GM18511 (cell line): ENCODE data around the gene ZFAND5.

Experiments
- ATAC-seq: cut with Tn5 transposase; IDR thresholded peaks from one replicate; pipeline ENCODE4 v1.9.1; 2021; ENCODE audit warnings: mild to moderate bottlenecking, moderate library complexity; ENCODE audit not compliant: unreplicated experiment

Gene ZFAND5

GRCh38 chr9:72326641-72327040 lies 38.4 kb downstream of the ZFAND5 start:
- ATAC-seq, result no peak

DNA sequence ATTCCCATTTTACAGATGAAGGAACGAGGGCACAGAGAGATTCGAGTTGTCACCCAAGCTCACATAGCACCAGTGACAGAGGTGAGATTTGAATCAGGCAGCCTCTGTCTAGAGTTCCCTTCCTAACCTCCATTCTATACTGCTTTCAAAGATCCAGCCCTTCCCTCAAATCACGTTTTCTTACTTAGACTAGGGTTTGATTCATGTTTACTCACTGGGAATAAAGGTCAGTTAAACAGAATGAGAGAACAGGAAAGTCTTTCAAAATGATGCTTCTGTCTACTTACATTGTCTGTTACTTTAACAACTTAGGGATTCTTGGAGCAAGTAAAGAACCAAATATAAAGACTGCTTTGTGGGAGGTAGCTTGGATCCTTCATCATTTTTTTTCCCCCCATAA lies 40.0 kb downstream of the ZFAND5 start:
- ATAC-seq, result no peak

- ATAC-seq, result no peak
These were observed 42.3 kb downstream of the ZFAND5 start for GRCh38 chr9:72322678-72323077.

DNA sequence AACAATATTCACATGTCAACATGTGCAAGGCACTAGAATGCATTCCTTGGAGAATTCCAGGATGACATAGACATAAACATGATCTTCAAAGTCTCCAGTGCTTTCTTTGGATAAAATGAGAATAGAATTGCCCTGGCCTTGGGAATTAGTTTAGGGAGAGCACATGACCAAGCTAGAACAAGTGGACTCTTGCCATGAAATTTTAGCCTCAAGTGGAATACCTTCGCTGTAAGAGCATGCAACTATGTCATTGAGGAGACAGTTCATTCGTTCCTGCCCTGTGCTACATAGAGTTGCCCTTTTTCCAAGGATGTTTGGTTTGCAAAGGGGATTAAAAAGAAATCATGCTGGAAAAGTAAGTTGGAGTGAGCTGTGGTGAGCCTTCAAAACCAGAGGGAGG lies 42.7 kb downstream of the ZFAND5 start:
- ATAC-seq, result no peak

GRCh38 chr9:72315510-72316311 lies 49.3 kb downstream of the ZFAND5 start:
- ATAC-seq, result no peak

DNA sequence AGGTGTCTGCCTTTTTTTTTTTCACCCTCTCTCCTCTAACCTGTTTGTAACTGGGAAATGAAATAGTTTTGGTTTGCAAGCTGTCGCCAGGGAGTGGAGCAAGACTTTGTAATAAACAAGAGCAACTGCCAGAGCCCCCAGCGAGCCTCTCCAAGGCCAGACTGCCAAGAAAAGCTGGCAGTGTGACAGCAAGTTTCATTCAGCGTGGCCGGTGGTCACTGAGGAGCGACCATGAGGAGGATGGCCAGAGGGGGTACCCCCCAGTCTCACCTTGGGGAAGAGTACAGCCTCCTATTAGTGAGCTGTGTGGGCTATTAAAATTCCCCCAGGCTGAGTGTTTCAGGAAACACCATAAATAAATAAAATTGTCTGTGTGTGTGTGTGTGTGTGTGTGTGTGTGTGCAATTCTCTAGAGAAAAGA lies 49.9 kb downstream of the ZFAND5 start:
- no peak for ATAC-seq

DNA sequence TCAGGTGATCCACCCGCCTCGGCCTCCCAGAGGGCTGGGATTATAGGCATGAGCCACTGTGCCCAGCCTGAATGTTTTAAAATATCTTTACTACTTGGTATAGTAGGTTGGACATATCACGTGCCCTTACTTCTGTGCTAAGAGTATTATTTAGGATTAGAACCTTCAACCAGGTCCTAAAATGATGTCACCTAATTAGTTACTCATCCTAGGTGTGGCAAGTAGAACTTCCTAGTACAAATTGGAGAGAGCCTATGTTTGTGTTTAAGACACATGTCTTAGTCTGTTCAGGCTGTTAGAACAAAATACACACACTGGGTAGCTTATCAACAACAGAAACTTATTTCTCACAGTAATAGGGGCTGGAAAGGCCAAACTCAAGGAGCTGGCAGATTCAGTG lies 51.5 kb downstream of the ZFAND5 start:
- ATAC-seq, result no peak

DNA sequence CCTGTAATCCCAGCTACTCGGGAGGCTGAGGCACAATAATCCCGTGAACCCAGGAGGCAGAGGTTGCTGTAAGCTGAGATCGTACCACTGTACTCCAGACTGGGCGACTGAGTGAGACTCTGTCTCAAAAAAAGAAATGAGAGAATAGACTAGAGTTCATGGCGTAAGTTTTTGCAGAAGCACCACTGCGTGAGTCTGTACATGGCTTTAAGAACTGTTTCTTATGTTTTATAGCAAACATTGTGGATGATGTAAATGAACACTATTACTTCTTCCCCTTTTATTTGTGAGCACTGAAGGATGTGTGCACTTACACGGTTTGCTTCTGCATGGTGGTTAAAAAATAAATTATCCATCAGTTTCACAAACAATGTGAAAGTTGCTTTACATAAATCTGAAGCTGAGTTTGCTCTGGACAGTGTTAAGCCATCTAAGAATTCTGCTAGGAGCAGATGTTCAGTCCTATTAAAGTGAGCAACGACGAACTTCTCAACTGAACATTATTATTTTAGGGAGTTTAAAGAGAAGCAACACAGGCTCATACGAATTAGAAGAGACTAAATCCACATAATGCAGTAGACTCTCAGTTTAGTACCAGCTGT lies 52.5 kb downstream of the ZFAND5 start:
- peak; percentile 73 for ATAC-seq

- ATAC-seq, result no peak
These were observed 55.5 kb downstream of the ZFAND5 start for GRCh38 chr9:72309364-72310133.

- ATAC-seq, result no peak
These were observed 58.2 kb downstream of the ZFAND5 start for GRCh38 chr9:72306761-72307160.

GRCh38 chr9:72305707-72306106 lies 59.3 kb downstream of the ZFAND5 start:
- ATAC-seq, result no peak

DNA sequence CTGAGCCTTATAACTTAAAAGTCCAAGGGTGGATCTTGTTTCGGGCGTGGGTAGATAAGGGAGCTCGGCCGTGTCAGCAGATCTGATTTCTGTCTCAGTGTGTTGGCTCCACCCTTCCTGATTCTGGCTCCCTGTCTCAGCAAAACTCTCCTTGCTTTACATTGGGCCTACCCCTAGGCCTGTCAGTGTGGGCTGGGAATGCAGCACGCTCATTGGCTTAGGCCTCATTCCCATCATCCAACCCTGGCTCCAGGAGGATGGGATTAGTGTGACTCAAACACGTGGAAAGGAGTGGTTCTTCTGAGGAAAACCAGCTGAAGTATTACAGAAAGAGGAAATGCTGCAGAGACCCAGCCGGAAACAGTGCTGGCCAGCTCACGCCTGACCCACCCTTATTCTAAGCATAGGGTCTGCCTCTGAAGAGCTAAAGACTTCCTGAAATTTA lies 59.9 kb downstream of the ZFAND5 start:
- ATAC-seq, result peak; percentile 91

GRCh38 chr9:72304538-72304937 lies 60.5 kb downstream of the ZFAND5 start:
- no peak for ATAC-seq
